Ishikawa (cell line): Measurements from ENCODE around the gene GREM1.

Experiments
- CREB1 ChIP-seq: IDR thresholded peaks from 2 replicates; pipeline ENCODE4 v1.6.1; 2012; ENCODE audit warnings: low read depth
- EP300 ChIP-seq: IDR thresholded peaks from 2 replicates; pipeline ENCODE4 v1.6.1; 2012; ENCODE audit warnings: borderline replicate concordance
- NFIC ChIP-seq: IDR thresholded peaks from 2 replicates; pipeline ENCODE4 v1.6.1; 2012
- RAD21 ChIP-seq: IDR thresholded peaks from 2 replicates; pipeline ENCODE4 v1.6.1; 2012; ENCODE audit warnings: low read depth
- TAF1 ChIP-seq: IDR thresholded peaks from 2 replicates; pipeline ENCODE4 v1.6.1; 2012; ENCODE audit warnings: low read depth, mild to moderate bottlenecking
- YY1 ChIP-seq: IDR thresholded peaks from 2 replicates; pipeline ENCODE4 v1.6.1; 2012; ENCODE audit warnings: low read depth
- TF ChIP-seq, protein P1 (sequence below): IDR thresholded peaks from 2 replicates; pipeline ENCODE4 v1.6.1; 2012
- TF ChIP-seq, protein P2 (sequence below): IDR thresholded peaks from 2 replicates; pipeline ENCODE4 v1.6.1; 2012

DNA sequence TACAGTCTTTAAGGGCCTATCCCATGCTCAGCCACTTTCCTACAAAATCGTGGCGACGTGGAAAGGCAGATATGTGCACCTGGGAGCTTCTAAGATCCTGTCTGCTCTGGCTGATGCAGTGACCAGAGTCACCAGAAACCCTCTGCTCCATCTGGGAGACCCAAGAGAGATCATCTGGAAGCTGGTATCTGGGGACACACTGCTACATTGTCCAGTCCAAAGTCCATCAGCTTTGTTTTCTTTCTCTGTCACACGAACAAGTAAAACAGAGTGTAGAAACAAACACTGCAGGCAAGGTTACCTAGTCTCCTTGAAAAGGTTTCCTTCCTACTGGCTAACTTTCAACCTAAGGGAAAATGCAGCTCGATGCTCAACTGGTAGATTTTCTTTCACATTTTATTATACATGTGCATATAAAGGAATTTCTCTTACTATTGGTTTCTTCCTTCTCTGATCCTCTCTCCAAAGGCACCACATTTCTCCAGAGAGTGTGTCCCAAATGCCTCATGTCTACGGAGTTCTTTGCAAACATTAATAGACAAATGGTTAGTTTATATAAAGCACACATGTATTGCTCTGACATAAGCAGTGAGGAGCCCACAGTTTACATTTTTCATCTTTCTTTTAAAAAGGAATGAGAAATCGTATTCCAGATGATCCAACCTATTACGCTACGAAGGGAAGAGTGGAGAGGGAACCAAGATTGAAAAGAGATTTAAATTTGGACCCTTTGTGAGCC is 8.3 kb upstream of the GREM1 start:
- TF ChIP-seq NFIC (no peak), EP300 (no peak), TAF1 (no peak), YY1 (no peak), CREB1 (no peak), RAD21 (no peak)
- TF ChIP-seq, protein P1, sequence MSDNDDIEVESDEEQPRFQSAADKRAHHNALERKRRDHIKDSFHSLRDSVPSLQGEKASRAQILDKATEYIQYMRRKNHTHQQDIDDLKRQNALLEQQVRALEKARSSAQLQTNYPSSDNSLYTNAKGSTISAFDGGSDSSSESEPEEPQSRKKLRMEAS, result no peak
- TF ChIP-seq, protein P2, sequence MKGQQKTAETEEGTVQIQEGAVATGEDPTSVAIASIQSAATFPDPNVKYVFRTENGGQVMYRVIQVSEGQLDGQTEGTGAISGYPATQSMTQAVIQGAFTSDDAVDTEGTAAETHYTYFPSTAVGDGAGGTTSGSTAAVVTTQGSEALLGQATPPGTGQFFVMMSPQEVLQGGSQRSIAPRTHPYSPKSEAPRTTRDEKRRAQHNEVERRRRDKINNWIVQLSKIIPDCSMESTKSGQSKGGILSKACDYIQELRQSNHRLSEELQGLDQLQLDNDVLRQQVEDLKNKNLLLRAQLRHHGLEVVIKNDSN, result no peak
